ENCODE data around the gene PCSK6.
"Not testable (repeated sequence)": the region's sequence is repeated elsewhere in the genome, so short reads cannot be mapped to it uniquely, and the experiment has no call there.

Gene PCSK6

DNA sequence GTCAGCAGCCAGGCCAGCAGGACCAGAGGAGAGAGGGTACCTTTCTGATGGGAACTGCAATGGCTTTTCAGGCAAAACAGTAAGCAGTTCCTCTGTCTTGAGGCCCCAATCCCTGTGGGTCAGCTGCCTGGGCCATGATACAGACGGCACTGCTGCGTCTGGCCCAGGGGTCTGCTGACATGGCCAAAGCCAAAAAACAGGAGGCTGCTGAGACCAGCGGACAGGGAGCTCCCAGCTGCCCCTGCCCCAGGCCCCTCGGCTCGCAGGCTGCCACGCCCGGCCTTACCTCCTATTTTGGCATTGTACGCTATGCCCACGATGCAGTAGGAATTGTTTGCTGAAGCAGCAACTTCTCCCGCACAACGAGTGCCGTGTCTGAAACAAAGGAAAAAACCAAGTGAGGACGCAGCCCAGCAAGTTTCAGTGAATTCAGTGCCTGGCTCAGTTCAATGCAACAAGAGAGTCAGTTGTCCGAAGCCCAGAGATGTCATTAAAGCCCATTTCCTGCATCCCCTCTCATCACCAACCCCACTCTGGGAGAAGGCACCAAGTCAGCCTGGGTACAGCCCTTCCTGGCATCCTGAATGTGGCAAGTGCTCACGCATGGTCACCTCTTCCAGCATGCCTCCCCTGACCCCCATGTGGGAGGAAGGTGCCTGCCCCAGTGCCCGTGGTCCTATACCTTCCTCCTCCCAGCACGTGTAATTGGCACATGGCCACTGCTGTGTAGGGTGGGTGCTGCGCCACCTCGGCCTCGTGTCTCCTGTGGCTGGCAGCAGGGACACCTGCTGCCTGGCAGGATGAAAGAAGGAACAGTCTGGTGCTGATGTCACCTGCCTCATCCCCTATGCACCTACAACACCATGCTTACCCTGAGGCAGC is 61.7 kb downstream of the PCSK6 start:
- no peak for DNase-seq

DNA sequence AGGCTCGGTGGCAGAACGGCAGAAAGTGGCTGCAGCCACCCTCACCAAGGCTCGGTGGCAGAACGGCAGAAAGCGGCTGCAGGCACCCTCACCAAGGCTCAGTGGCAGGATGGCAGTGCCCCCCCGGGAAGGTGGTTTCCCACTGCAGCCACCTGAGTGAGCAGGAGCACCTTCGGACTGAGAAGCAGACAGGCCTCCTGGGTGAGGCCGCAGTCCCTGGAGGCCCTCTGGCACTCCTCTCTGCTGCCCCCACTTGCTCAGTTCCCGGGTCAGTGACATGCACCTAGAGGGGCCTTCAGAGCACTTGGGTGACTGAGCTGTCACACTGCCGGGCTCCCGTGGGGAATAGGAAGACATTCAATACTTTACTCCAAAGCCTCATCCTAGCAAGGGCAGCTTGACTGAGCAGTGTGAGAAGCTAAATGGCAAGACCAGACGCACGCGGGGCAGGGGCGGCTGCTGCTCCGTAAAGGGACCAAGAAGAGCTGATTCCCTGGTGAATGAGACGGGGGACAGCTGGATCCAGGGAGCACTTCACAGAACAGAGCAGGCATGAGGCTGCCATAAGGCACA is 62.7 kb downstream of the PCSK6 start:
- no peak for DNase-seq

DNA sequence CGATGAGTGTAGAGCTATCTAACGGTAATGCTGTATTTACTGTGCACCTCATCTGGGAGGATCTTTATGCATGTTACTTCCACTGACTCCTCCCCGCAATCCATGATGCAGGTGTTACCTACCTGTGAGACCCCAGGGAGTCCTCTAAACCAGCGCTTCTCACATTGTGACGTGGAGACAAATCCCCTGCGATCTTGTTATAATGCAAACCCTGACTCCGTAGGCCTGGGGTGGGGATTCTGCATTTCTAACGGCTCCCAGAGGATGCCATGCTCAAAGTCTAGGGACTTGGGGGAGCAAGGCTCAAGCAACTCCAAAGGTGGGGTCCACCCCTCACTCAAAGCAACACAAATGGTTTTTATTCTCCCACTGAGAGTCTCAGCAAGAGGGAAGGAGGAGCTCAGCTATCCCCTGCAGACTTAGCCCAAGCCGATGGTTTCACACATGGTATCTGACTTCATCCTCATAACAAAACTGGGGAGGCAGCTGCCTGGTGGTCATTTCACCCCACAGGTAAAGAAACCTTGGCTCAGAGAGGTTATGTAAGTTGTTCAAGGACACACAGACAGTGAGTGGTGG is 63.6 kb downstream of the PCSK6 start:
- no peak for DNase-seq

DNA sequence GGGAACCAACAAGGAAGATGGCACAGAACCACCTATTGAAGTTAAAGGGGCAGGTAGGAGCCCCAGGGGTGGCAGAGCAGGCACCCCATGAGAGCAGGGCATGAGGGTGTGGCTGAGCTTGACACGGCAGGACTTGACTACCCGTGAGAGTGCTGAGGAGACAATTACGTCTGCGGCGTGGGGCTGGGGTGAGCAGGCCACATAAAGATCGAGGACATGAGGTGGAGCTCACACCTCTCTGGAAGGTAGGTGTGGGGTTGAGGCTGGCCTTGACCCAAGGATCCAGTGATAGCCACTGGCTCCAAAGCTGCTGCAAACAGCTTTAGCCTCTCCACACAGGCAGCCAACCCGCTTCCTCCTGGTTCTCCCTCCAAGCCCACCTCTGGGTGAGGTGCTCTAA is 64.5 kb downstream of the PCSK6 start:
- DNase-seq, result no peak

DNA sequence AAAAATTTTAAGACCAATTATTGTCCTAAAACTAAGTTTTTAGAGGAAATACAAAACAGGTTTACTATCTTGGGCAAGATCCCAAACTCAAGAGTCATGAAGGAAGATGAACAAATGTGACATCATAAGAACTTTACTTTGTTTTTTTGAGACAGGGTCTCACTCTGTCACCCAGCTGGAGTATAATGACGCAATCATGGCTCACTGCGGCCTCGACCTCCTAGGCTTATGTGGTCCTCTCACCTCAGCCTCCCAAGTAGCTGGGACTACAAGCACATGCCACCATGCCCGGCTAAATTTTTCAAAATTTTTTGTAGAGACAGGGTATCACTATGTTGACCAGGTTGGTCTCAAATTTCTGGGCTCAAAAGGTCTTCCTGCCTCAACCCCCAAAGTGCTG is 69.3 kb downstream of the PCSK6 start:
- no peak for DNase-seq

DNA sequence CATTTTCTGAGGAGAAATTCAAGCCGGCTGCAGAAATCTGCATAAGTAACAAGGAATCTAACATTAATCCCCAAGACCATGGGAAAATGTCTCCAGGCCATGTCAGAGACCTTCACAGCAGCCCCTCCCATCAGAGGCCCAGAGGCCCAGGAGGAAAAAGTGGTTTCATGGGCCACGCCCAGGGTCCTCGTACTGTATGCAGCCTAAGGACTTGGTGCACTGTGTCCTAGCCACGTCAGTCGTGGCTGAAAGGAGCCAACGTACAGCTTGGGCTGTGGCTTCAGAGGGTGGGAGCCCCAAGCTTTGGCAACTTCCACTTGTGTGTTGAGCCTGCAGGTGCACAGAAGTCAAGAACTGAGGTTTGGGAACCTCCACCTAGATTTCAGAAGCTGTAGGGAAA is 73.0 kb downstream of the PCSK6 start:
- not testable (repeated sequence) for DNase-seq

DNA sequence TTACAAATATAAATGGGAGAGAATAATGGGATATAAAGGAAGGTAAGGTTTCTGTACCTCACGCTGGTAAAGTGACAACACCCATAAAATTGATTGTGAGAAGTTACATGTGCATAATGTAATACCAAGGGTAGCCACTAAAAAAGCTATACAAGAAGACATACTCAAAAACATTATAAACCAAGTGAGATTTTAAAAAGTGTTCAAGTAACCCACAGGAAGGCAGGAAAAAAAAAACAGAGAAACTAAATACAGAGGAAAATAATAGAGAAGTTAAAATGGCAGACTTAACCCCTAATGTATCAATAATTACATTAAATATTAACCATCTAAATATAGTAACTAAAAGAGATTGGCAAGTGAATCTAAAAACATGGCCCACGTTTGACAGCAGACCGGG is 76.3 kb downstream of the PCSK6 start:
- DNase-seq, result no peak

DNA sequence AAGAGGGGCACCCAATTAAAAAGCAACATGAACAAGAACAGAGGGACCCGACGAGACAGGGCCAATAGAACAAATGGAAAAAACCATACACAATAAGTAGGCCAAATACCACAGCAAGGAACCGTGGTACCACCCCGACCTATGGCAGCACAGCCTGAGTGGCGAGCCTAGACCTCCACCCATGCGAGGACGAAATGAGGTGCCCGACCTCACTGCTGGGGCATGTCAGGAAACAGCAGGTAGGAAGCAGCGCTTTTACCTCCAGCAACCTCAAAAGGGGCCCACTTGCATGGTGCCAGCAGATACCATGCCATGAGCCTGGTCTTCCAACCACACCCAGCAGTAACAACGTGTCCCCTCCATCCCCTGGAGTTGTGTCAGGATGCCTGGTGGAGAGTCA is 77.9 kb downstream of the PCSK6 start:
- no peak for DNase-seq

DNA sequence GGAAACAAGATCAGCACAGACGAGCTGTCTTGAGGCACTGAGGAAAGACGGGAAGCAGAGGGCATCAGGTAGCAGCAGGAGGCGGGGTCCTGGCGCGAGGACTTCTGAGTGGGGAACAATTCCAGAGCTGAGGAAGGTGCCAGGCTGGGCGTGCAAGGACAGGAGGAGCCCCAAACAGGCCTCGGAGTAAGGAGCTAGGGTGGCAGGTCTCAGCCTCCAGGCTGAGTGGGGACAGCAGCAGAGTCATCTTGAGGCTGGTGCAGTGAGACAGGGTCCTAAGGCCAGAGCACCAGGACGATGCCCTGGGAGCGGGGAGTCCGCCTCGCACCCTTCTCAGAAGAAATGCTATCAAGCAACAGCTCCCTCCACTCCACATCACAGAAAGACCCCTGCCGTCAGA is 78.4 kb downstream of the PCSK6 start:
- no peak for DNase-seq

DNA sequence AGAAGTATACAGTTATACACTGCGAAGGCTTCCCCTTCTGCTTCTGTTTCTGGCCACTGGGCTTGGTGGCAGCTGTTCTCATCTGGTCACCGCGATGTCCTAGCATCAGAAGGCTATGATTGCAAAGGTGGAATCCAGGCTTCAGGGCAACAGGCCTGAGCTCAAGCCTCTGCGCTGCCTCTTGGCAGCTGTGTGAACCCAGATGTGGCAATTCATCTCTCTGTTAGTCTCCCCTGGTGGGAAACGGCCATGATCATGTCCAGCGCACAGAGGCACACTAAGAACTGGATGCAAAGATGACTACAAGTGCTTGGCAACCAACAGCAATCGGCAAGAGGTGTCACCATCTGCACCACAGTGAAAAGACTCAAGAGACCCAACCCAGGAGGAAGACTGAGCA is 78.9 kb downstream of the PCSK6 start:
- no peak for DNase-seq

DNA sequence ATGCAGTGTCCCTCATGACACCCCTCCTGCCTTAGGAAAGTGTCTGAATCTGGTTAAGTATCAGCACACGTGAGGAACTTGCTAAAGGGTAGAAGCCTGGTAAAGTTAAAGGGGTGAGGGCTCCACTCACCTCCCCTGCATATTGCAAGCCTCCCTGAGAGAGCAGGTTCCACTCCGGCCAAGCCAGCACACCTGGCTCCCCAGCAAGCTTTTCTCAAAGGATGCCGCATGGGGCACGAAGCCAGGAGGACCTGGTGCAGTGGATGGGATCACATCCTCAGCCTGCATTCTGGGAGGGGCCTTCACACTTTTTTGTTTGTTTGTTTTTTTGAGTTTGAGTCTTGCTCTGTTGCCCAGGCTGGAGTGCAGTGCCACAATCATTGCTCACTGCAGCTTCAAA is 79.9 kb downstream of the PCSK6 start:
- no peak for DNase-seq

DNA sequence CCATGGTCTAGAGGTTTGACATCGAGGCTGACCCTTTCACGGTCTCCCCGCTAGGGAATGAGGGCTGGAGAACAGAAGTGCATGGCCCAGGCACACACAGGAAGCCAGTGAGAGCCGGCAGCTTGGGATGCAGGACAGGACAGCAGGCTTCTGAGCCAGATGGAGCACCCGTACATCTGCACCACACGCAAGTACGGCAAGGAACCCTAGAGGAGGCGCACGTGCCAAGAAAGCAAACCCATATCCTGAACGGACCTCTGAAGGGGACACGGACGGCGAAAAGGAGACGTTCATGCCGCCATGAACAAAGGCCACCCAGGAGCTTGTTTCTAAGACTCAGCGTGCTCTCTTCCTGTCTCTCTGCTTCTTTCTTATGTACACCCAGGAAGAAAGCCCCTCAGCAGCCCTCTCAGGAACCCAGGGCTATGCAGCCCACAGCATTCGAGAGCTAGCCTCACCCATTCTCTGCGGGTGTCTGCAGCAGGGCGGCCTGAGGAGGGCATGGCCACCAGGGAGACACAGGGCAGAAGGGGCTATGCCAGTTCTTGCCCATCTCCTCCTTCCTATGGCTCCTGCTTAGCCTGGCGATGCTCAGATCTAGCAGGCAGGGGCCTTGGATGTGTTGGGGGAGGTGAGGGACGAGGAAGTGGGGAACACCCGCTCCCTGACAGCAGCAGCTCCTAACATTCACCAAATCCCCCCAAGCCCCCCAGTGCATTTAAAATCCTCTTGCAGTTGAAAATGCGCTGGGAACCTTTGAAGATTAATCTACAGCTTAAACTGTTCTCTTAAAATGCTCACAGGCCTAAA is 81.3 kb downstream of the PCSK6 start:
- no peak for DNase-seq

DNA sequence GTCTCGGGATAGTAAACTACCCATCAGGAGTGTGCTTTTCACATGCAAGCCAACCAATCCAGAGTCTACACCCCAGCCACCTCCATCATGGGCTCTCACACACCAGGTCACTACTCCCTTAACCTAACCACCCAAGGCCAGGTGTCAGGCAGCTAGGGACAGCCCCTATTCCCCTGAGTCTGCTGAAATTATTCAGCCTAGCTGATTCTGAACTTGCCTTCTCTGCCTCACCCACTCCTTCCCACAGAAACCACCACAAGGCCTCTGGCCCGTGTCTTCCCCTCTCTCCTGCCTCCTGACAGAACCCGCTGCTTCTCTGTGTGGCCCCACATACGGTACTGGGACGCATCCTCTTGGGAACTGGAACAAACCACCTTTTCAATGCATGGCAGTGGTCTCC is 82.1 kb downstream of the PCSK6 start:
- DNase-seq, result no peak

DNA sequence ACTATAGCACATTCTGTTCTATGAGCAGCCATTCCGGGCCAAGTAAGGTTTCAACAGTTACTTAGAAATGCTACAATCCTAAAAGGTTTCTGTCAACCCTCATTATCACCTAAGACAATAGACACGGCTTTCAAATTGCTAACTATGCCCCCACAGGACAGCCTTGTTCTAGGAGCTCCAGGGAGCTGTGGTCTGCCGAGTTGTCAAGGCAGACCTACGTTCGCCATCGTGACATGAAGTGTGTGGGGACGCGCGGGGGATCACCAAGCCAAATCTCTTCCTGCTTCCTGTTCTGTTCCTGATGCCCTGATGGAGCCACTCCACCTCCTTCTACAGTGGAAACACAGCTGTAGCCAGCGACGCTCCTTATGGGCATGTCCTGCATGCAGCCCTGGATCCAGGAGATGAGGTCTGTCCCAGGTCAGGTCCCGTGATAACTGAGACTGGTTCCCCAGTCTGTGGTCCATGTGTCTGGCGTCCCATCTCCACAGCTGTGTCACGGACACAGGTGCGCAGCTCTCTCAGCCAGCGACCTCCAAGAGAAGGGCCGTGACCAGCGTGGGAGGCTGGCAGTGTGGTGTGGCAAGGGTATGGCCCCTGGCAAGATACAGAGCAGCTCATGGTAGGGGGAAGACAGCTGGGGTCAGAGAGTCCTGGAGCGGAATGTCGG is 82.8 kb downstream of the PCSK6 start:
- no peak for DNase-seq

DNA sequence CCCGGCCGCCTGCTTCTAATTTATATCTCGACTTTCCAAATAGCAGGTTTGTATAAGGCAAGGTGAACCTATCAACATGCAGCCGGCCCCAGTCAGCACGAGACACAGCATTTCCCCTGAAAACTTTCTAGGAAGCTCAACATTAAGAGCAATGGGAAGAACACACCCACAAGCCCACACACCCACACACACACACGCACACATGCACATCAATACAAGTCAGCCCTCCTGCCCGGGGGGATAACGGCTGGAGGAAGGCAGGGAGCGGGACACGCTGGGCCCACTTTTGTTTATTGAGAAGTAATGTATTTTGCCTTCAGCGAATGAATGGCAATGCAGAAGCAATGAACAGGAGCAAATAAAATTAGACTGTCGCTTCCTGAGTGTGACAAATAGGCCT is 83.5 kb downstream of the PCSK6 start:
- no peak for DNase-seq

DNA sequence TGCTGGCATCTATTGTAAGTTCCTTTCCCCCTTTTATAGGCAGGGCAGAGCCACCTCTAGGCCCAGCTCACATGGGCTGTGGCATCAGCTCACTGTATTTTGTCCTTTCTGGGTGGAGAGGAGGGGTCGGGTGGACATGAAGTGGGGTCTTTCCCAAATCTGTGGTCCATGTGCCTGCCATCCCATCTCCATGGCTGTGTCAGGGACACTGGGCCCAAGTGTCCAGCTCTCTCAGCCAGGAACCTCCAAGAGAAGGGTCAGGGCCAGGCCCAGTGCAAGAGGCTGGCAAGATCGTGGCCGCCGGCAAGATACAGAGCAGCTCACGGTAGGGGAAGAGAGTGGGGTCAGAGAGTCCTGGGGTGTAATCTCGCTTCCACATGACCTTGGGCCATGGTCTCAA is 85.3 kb downstream of the PCSK6 start:
- no peak for DNase-seq

DNA sequence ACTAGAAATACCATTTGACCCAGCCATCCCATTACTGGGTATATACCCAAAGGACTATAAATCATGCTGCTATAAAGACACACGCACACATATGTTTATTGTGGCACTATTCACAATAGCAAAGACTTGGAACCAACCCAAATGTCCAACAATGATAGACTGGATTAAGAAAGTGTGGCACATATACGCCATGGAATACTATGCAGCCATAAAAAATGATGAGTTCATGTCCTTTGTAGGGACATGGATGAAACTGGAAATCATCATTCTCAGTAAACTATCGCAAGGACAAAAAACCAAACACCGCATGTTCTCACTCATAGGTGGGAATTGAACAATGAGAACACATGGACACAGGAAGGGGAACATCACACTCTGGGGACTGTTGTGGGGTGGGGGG is 86.6 kb downstream of the PCSK6 start:
- DNase-seq, result not testable (repeated sequence)

DNA sequence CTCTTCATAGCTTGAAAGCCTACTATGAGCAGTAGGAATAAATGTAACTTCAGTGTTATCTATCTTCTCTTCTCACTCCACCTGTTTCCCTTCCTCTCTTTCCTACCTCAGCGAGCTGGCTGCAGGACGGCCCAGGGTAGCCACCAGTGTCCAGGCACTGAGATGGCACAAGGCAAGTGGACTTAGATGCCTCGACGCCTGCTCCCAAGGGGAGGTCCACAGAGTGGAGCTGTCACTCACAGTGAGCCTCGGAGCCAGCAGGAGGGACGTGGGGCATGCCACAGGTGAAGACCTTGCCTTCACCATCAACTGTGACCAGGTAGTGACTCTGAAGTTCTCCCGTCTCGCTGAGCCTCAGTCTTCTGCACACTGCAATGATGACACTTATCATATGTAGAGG is 88.2 kb downstream of the PCSK6 start:
- DNase-seq, result no peak

DNA sequence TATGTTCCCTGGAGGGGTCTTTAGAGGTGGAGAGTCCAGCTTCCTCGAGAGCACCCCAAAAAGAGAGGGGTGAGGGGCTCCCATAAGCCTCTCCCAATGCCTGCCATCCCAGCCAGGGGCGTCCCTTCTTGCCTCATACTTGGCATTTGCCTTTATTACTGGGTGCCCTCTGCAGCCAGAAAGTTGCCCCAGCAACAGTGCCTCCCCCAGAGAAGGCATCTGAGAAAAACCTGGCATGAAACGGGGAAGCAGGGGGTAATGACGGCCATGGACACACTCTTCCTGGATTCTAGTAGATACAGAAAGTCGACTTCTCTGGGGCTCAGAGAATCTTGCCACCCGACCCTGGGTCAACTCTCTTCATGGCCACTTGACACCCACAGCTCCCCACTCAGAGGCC is 90.1 kb downstream of the PCSK6 start:
- no peak for DNase-seq

DNA sequence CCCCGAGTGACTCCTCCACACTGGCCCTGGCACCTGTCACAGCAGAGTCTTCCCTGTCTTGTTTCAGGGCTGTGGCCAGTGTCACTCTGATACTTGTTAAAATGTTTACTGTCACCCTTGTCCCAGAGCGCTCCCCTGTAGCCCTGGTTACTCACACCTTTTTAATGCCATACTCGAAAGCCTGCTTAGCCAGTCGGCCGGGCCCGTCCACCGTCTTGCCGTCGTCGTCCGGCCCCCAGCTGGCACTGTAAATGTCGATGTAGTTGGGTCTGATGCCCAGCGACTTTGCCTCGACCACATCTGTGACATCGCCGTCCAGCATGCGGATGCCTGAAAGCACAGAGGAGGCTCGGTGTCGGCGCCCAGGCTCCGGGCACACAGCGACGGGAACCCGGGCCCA is 91.3 kb downstream of the PCSK6 start:
- no peak for DNase-seq

DNA sequence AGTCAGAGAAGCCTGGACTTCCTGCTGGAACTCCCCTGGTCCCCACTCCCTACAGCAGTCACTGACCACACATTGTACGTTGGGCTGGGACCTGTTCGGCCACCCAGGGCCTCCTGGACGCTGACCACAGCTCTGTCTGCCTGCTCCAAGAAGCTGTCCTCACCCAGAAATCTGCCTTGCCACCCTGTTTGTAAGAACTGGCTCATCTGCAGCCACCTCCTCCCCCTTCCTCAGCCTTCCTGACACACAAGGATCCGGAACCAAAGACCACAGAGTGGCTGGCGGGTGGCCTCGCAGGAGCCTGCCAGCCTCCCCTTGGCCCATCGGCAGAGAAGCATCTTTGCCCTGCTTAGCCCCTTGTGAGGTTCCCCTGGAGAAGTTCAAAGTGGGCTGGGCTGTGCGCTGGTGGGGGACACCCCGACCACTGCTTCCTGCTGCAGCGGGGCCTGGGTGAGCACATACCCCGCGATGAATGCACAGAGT is 91.9 kb downstream of the PCSK6 start:
- no peak for DNase-seq

DNA sequence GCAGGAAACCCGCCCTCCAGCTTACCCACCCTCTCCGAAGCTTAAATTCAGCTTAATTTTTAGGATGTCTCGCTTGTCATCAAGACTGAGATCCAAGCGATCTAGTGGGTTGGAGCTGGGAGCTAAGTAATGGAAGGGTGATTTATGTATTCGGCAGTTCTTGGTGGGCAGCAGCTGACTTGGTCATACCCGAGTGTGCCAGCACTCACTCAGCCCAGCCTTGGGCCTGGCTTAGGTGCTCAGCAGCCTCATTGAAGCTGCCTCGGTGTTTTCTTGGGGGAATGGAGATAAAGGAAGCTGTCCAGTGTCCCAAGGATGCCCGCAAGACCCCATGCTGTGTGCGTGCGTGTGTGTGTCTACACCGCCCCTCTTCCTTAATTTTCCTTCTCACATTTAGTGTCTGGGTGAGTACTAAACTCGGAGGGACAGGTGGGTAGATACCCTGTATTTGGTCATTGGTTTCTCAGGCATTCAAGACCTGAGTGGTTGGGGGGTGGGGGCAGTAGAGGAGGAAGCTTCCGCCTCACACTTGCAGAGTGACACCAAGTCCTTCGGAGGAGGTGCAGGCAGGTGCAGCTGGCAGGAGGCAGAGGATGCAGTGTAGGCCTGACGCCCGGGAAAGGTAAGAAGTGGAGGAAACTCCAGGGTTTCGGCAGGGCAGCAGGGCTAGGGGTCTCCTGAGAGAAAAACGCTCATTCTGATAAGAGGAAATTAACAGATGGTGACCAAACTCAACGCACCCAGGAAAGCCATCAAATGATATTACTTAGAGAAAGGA is 92.8 kb downstream of the PCSK6 start:
- DNase-seq, result no peak
